Activated CD4-positive, alpha-beta T cell treated with anti-CD3 and anti-CD28 coated beads for 48 hours (primary cell): ENCODE measurements around the gene GREB1L.

Source experiments
- DNase-seq: peaks from one replicate; pipeline ENCODE4 v3.0.0-alpha.2; 2020

Gene GREB1L

GRCh38 chr18:21383031-21383430 lies 141.0 kb downstream of the GREB1L start:
- DNase-seq, result no peak

- DNase-seq, result no peak
Measured at GRCh38 chr18:21386523-21387240, 144.7 kb downstream of the GREB1L start.

DNA sequence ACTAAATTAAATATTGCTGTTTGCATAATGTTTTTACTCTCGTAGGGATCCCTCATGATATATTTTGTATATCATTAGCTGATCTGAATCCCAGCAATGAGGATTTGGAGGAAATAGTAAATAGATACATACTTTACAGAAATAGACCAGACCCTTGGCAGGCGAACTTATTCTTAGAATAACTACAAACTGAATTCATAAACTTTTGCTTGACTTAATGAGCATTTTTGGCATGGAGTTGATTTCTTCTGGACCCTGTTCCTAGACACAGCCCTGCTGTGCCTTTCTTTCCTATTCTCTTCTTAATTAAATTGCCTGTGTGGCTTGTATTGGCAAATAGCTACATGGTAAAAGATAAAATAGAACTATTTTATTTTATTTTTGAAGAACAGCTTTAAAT lies 145.9 kb downstream of the GREB1L start:
- DNase-seq, result no peak

GRCh38 chr18:21389283-21389682 lies 147.3 kb downstream of the GREB1L start:
- no peak for DNase-seq

- no peak for DNase-seq
Measured at GRCh38 chr18:21389903-21390302, 147.9 kb downstream of the GREB1L start.

DNA sequence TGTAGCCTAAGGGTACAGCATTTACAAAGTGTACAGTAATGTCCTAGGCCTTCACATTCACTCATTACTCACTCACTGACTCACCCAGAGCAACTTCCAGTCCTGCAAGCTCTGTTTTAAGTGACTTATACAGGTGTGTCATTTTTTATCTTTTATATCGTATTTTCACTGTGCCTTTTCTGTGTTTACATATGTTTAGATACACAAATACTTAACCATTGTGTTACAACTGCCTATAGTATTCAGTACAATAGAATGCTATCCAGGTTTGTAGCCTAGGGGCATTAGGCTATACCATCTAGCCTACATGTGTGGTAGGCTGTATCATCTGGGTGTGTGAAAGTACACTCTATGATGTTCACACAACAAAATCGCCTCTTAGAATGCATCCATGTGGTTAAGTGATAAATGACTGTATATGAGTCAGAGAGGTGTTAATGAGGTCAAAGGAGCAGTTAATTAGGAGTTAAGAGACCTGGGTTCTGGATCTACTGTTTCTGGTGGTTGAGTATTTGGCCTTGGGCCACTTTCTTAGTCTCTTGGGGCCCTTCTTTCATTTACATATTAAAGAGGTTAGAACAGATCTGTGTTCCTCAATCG lies 149.1 kb downstream of the GREB1L start:
- DNase-seq, result no peak

DNA sequence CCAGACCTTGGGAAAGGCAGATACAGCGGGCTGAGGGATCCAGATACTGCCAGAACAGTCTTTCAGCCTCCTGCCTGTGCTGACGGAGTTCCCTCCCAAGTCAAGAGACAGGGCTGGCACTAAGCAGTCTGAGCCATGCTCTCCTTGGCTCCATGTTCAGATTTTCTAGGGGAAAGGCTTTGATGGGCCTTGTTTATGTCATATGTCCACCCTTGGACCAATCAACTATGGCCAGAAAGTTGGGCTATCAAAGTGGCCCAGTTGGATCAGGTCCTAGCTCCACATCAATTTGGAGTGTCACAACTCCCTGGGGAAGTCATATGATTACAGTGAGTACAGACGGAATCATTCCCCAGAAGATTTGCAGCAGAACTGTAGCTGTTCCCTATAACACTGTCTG lies 152.0 kb downstream of the GREB1L start:
- no peak for DNase-seq

- DNase-seq, result no peak
Measured at GRCh38 chr18:21398121-21398520, 156.1 kb downstream of the GREB1L start.

GRCh38 chr18:21402272-21402671 lies 160.2 kb downstream of the GREB1L start:
- DNase-seq, result no peak

DNA sequence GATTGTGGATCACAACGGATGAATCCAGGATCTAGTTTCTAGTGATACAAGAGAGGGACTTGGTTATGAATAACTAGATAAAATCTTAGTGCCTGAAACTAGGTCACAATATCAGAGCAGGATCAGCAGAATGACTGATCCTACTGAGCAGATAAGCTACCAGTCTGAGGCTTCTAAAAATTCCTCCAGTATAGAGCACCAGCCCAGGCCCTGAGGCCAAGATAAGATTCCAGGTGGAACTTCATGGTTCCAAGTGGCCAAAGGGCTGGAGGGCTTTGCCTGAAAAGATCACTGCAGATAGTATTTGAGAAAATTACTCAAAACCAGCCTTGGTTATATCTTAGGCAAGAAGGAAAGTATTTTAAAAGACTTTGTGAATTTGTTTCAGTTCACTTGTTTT lies 162.4 kb downstream of the GREB1L start:
- no peak for DNase-seq

DNA sequence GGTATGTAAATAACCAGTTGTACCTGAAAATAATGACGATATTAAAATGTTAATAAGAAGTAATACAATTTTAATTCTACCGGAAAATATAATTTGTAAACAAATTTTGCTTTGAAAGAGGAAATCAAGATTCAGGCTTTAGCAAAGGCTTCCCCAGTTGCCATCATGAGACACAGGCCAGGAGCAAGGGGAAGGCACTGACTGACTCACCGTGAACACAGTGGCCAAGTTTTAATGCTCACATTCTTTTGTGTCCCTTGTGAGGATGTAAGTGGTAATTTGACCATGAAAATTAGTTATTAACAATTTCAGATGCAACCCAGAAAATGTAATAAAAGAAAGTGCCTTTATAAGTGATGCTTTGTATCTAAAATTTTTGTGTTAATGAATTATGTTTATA lies 164.1 kb downstream of the GREB1L start:
- DNase-seq, result no peak

DNA sequence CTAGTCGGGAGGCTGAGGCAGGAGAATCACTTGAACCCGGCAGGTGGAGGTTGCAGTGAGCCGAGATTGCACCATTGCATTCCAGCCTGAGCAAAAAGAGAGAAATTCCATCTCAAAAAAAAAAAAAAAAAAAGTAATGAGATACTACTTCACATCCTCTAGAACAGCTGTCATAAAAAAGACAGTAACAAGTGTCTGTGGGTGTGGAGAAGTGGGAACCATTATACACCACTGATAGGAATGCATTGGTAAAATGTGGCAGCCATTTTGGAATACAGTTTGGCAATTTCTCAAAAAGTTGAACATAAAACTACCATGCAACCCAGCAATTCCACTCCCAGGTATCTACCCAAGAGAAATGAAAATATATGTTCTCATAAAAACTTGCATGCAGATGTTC lies 166.6 kb downstream of the GREB1L start:
- DNase-seq, result no peak

DNA sequence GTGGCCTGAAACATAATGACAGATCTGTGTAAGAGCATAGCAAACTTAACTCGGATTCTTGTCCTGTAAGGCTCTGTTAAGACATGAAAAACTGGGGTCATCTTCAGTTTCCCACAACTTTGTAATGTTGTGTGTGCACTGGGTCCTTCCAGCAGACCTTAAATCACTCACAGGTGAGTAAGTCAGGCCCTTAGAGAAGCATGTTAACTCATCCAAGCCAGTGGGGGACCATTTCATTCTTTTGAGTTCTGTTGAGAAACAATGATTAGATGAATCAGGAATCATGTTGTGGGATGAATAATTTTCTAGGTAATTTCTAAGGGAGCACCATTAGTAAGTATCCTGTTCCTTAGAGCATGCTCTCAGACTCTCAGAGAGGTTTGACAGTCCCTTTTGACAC lies 191.4 kb downstream of the GREB1L start:
- no peak for DNase-seq

- DNase-seq, result no peak
Measured at GRCh38 chr18:21439431-21439846, 197.4 kb downstream of the GREB1L start.

DNA sequence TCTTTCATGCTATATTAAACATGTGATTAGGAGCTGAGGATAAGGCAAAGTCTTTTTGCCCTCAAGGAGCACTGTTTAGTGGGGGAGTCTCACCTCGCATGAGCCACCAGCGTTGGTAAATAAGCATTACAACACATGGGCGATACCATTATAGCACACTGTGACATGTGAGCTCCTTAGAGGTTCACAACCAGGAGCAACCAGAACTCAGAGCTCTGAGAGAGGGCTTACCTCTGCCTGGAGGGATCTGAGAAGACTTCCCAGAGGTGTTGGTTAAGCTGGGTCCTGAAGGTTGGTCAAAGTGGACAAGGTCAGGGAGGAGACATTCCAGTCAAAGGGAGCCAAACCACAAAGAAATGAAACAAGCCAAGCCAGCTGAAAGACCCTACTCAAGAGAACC lies 199.6 kb downstream of the GREB1L start:
- no peak for DNase-seq

DNA sequence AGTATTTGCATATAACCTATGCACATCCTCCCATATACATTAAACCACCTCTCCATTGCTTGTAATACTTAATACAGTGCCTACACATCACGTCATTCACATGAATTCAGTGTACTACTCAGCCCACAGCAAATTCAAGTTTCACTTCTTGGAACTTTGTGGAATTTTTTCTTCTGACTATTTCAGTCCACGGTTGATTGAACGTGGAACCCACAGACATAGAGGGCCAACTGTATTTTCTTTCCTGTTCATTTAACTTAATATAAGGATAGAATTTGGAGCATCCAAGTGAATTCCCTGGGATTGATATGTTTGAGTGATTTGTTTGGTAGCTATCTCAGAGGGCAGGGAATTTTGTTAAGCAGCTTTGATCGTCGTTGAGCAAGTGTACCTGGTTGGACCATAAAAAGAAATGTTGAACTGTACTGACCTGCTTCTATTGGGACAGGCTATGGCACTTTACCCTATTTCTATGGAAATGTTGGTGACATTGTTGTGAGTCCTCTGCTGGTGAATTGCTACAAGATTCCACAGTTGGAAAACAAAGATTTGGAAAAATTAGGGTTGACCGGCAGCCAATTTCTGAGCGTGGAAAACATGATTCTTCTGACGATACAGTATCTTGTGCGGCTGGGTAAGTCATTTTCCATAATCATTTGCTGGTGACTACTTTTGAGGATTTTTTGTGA lies 201.9 kb downstream of the GREB1L start:
- DNase-seq, result no peak

- DNase-seq, result peak; percentile 6
Measured at GRCh38 chr18:21444465-21445212, 202.6 kb downstream of the GREB1L start.

DNA sequence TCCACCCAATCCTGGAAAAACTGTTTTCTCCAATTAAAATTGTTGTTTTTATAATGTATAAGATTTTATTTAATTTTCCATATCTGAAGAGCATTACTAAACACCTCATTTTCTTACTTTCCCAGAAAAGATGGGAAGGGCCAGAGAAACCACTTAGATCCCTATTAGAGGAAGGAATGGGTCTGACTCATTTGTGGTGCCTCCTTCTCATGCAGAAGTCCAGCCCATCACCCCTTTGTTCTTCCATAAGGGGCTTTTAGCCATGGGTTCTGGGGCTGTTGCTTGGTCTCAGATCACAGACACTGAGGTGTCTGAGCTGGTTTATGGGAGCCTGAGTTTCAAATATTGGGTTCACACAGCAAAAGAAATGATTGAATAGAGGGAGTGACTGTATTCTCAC lies 206.3 kb downstream of the GREB1L start:
- DNase-seq, result no peak

DNA sequence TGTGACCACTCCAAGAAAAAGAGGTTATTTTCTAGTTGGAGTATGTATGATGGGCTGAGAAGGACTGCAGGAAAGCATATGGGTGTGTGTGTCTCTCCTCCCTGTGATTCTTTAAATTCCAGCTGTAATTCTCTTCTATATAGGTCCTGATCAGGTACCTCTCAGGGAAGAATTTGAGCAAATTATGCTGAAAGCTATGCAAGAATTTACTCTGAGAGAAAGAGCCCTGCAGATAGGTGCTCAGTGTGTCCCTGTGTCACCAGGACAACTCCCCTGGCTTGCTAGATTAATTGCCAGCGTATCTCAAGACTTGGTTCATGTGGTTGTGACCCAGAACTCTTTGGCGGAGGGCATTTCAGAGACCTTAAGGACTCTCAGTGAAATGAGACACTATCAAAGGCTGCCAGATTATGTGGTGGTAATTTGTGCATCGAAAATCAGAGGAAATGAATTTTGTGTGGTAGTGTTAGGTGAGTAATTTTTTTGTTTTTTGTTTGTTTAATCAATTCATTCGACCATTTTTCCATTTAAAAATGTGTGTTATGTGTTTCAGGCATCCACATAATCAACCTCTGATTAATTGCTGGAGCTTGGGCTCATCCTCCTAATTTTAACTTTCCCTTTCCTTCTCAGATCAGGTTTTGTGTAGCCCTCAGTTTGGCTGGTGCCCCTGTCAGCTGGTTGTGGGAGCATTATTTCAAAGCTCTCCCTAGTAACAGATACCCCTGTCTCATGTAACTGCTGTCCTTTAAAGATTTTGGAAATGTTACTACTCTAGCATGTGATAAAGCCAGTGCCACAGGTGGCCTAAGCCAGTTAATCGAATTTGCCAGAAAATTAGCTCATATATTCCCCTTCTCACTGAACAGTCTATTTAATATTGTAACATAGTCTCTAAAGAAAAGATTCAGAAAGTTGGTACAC lies 207.6 kb downstream of the GREB1L start:
- no peak for DNase-seq

GRCh38 chr18:21450503-21450902 lies 208.5 kb downstream of the GREB1L start:
- no peak for DNase-seq

DNA sequence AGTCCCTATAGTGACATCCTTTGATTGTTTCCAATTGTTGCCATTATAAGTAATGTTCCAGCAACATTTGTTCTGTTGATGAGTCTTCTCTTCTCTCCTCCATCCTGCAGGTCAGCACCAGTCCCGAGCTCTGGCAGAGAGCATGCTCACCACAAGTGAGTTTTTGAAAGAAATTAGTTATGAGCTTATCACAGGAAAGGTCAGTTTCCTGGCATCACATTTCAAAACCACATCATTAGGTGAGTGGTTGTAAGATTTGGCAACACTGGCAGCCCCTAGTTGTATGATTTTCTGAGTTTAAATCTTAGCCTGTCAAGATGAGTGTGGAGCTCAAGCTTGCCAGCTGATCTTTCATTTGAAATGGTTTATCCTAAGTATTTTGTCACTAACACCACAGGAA lies 208.9 kb downstream of the GREB1L start:
- no peak for DNase-seq

- no peak for DNase-seq
Measured at GRCh38 chr18:21451851-21452250, 209.8 kb downstream of the GREB1L start.
